ENCODE results near the gene EVI2A.

The EVI2A gene

DNA sequence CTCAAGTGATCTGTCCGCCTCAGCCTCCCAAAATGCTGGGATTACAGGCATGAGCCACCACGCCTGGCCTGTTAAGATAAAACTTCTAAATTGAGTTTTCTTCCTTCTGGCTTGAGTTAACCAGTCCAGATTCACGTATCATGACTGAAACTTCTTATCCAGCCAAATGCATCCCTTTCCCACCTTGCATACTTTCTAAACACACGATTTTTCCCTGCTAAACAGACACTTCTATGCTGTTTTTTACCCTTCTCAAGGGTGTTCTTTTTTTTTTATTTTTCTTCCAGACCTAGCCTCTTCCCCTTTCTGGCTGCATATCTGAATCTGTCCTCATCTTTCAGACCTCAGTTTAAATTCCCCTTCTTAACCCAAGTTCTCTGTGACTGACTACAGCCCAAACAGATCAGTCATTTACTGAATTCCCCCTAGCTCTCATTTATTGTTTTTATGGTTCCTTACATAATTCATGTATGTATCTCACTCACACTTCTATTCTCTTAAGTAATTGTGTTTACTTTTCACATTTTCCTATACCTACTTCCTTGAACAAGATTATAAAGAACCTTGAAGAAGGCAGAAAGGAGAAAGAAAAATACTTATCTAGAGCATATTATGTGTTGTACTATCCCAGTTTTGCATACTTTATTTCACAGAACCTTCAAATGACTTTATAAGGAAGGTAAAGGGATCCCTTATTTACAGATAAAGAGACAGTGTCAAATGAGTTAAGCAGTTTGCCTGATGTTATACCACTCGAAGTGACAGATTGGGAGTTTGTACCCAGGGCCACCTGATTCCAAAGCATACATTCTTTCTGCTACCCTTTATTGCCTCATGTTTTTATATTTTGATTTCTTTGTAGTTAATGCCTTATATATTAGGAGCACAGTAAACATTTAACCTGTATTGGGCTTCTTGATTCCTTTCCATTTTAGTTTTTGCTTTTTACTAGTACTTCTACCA is 12.8 kb downstream of the EVI2A start:
- no peak overlapping the region for H3K4me3 ChIP-seq (ENCODE audit: control insufficient read depth, low read depth, low read length)
- no peak for DNase-seq (ENCODE audit: low read depth)

DNA sequence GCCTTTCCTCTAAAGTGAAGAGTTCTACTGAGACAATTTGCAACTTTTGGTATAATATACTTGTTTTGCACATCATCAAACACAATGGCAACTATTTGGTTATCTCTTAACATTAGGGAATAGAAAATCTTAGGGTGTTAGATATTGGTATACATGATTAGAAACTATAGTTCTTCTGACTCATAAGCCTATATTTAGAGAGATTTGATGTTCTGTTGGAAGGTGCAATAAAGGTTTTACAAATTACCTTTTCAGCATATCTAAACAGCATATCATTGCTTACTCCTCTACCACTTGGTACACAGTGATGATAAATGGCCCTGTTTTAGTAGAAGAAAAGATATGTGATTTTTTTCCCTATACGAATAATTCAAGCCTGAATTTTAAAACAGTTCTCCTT is 13.8 kb downstream of the EVI2A start:
- H3K4me3 ChIP-seq (ENCODE audit: control insufficient read depth, low read depth, low read length): no peak overlapping the region
- DNase-seq (ENCODE audit: low read depth): no peak
- TF ChIP-seq, protein P1, sequence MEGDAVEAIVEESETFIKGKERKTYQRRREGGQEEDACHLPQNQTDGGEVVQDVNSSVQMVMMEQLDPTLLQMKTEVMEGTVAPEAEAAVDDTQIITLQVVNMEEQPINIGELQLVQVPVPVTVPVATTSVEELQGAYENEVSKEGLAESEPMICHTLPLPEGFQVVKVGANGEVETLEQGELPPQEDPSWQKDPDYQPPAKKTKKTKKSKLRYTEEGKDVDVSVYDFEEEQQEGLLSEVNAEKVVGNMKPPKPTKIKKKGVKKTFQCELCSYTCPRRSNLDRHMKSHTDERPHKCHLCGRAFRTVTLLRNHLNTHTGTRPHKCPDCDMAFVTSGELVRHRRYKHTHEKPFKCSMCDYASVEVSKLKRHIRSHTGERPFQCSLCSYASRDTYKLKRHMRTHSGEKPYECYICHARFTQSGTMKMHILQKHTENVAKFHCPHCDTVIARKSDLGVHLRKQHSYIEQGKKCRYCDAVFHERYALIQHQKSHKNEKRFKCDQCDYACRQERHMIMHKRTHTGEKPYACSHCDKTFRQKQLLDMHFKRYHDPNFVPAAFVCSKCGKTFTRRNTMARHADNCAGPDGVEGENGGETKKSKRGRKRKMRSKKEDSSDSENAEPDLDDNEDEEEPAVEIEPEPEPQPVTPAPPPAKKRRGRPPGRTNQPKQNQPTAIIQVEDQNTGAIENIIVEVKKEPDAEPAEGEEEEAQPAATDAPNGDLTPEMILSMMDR (conservative IDR thresholded peaks at IDR 0.05; ENCODE audit: control insufficient read depth, insufficient read depth, low read depth, low read length): no peak

More for the DNA sequence above, 12.8 kb downstream of the EVI2A start:
- TF ChIP-seq, protein P1 (conservative IDR thresholded peaks at IDR 0.05; ENCODE audit: control insufficient read depth, insufficient read depth, low read depth, low read length): no peak

DNA sequence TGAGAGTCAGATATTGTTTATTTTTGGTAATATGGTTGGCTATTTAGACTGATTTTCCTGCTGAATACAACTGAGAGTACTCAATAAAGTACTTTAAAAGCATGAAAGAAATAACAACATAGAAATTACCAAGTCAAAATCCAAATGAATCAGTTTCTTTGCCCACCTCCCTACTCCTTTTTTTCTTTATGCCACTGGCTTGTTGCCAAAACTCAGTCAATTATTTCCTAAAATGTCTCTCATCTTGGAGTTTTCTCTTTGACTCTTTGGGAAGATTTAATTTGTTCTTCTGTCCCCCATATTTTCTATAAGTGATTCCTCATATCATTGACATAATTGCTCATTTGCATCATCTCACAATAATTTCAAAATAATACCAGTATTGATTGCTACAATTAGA is 21.8 kb downstream of the EVI2A start:
- TF ChIP-seq, protein P1 (conservative IDR thresholded peaks at IDR 0.05; ENCODE audit: control insufficient read depth, insufficient read depth, low read depth, low read length): no peak
- no peak overlapping the region for H3K4me3 ChIP-seq (ENCODE audit: control insufficient read depth, low read depth, low read length)
- DNase-seq (ENCODE audit: low read depth): no peak

DNA sequence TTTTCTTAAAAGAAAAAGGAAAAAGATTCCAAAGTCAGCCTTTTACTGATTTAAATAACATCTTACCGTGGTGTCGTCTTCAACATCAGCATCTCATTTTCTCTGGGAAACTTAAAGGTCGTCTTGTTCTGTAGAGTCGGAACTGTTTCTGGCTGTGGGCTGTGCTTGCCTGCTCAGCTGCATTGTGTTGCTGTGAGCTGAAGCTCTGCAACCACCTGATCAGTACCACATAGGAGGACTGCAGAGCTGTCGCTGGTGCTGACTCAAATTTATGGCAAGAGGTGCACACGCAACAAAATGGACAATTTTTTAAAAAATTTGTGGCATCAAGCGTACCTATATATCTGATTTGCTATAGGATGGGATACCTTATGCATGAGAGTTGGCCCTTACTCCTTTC is 24.3 kb downstream of the EVI2A start, which contains the start of gene OMG:
Gene OMG, minus strand, starts transcription at position 150 of the 400 bp plus-strand sequence. CDS start 908 bp downstream, outside the sequence.
- TF ChIP-seq, protein P1 (conservative IDR thresholded peaks at IDR 0.05; ENCODE audit: control insufficient read depth, insufficient read depth, low read depth, low read length): no peak
- DNase-seq (ENCODE audit: low read depth): no peak
- H3K4me3 ChIP-seq (ENCODE audit: control insufficient read depth, low read depth, low read length): no peak within 1 kb of the TSS

DNA sequence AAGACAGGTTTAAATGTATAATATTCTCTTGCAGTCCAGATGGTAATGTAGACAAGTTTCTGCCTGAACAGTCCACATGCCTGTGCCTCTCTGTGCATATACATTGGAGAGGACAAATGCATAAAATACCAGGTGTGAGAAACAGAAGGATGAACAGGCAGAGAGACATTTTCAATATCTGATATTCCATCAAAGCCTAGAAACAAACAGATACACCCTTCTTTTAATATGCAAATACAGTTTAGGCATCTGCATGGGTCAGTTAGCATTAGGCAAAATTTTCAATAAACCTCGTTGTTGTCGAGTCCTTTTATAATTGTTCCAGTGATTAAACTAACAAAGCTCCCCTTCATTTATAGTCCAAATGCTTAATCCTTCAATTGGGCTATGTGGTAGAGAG is 25.3 kb downstream of the EVI2A start:
- DNase-seq (ENCODE audit: low read depth): no peak
- H3K4me3 ChIP-seq (ENCODE audit: control insufficient read depth, low read depth, low read length): no peak overlapping the region
- TF ChIP-seq, protein P1 (conservative IDR thresholded peaks at IDR 0.05; ENCODE audit: control insufficient read depth, insufficient read depth, low read depth, low read length): no peak

DNA sequence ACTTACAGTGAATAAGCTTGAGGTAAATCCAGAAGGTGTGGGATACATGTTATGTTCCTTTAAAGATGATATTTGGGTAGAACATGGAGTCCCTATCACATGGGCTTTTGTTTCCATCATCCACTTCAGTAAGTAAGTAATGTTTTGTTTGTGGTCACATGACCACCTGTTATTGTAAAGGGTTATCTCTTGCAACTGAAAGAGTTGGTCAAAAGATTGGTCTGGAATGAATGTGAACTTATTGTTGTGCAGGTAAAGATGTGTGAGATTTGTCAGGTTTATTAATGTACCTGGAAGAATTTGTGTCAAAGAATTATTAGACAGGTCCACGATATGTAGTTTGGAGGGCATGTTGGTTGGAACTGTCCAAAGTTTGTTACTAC is 25.9 kb downstream of the EVI2A start:
- no peak for DNase-seq (ENCODE audit: low read depth)
- TF ChIP-seq, protein P1 (conservative IDR thresholded peaks at IDR 0.05; ENCODE audit: control insufficient read depth, insufficient read depth, low read depth, low read length): no peak
- no peak overlapping the region for H3K4me3 ChIP-seq (ENCODE audit: control insufficient read depth, low read depth, low read length)
